NCI-H69 (cell line): ENCODE results near the gene CLIC1.

Experiments used
- DNase-seq: peaks from one replicate; lab custom pipeline; 2025; lab: John Stamatoyannopoulos, UW

The CLIC1 gene

GRCh38 chr6:31701666-31702404 is 34.5 kb downstream of the CLIC1 start:
- DNase-seq = peak; percentile 77

GRCh38 chr6:31700740-31701401 is 35.5 kb downstream of the CLIC1 start:
- no peak for DNase-seq

GRCh38 chr6:31697555-31697954 is 38.8 kb downstream of the CLIC1 start:
- DNase-seq = peak; percentile 69

- DNase-seq = no peak
Observed at GRCh38 chr6:31693535-31693934, 42.8 kb downstream of the CLIC1 start.

- DNase-seq = no peak
Observed at GRCh38 chr6:31692886-31693285, 43.4 kb downstream of the CLIC1 start.

- no peak for DNase-seq
Observed at GRCh38 chr6:31692353-31692752, 44.0 kb downstream of the CLIC1 start.

- no peak for DNase-seq
Observed at GRCh38 chr6:31691564-31692108, 44.7 kb downstream of the CLIC1 start.

- DNase-seq = no peak
Observed at GRCh38 chr6:31691078-31691463, 45.3 kb downstream of the CLIC1 start.

GRCh38 chr6:31690231-31691077 is 45.9 kb downstream of the CLIC1 start:
- DNase-seq = no peak

GRCh38 chr6:31689249-31690110 is 46.9 kb downstream of the CLIC1 start:
- no peak for DNase-seq

GRCh38 chr6:31687860-31688693 is 48.3 kb downstream of the CLIC1 start:
- no peak for DNase-seq

- no peak for DNase-seq
Observed at GRCh38 chr6:31687321-31687720, 49.0 kb downstream of the CLIC1 start.

GRCh38 chr6:31686483-31686882 is 49.8 kb downstream of the CLIC1 start:
- DNase-seq = no peak

GRCh38 chr6:31683591-31683990 is 52.7 kb downstream of the CLIC1 start:
- no peak for DNase-seq

GRCh38 chr6:31681135-31681671 is 55.1 kb downstream of the CLIC1 start:
- peak; percentile 85 for DNase-seq
